WTC11 (cell line): ENCODE measurements around the gene CALN1.

Source experiments
- CTCF ChIP-seq: fragments of 200-600 bp; IDR thresholded peaks from 2 replicates; pipeline ENCODE4 v1.8.0; 2022; ENCODE audit warnings: antibody characterized with exemption
- FOXK1 ChIP-seq: sonication (generic); formaldehyde crosslinking; IDR thresholded peaks from 2 replicates; pipeline ENCODE4 v1.8.0; 2022; ENCODE audit warnings: mild to moderate bottlenecking, moderate library complexity, missing genetic modification reagents
- GABPB1 ChIP-seq: sonication (generic); formaldehyde crosslinking; IDR thresholded peaks from 2 replicates; pipeline ENCODE4 v1.8.1; 2023; ENCODE audit warnings: mild to moderate bottlenecking, missing genetic modification reagents
- TF ChIP-seq, protein P1 (sequence below): sonication (generic); formaldehyde crosslinking; IDR thresholded peaks from 2 replicates; pipeline ENCODE4 v1.8.0; 2022; ENCODE audit warnings: mild to moderate bottlenecking, missing genetic modification reagents

- no peak for TF ChIP-seq CTCF
- no peak for TF ChIP-seq FOXK1 (CRISPR knock-in tag)
- TF ChIP-seq, protein P1, sequence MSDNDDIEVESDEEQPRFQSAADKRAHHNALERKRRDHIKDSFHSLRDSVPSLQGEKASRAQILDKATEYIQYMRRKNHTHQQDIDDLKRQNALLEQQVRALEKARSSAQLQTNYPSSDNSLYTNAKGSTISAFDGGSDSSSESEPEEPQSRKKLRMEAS (CRISPR knock-in tag): no peak
- no peak for TF ChIP-seq GABPB1 (CRISPR knock-in tag)
Measured at GRCh38 chr7:72438491-72438890, 26.4 kb upstream of the CALN1 start.
